Chondrocyte (in vitro differentiated cells): ENCODE results near the gene PIN4. TPM values are rescaled to one million over a fixed set of nuclear protein-coding genes. Genes with fewer than 3 reads are reported as not detected.

Experiments
- DNase-seq: peaks from one replicate; pipeline ENCODE4 v3.0.0; 2021; ENCODE audit warnings: mixed read lengths, low spot score
- H3K27ac Mint-ChIP-seq: one replicate; pipeline ENCODE4 v1.8.0; 2021; ENCODE audit warnings: mild to moderate bottlenecking, moderate library complexity, mixed read lengths; ENCODE audit not compliant: unreplicated experiment
- H3K27me3 Mint-ChIP-seq: 2 replicates; pipeline ENCODE4 v1.8.0; 2021; ENCODE audit warnings: low read depth, mixed read lengths
- H3K36me3 Mint-ChIP-seq: 2 replicates; pipeline ENCODE4 v1.8.0; 2021; ENCODE audit warnings: low read depth, mixed read lengths
- H3K4me1 Mint-ChIP-seq: 2 replicates; pipeline ENCODE4 v1.8.0; 2021; ENCODE audit warnings: low read depth, mild to moderate bottlenecking, mixed read lengths
- H3K4me3 Mint-ChIP-seq: one replicate; pipeline ENCODE4 v1.8.0; 2021; ENCODE audit warnings: mild to moderate bottlenecking, moderate library complexity, mixed read lengths; ENCODE audit not compliant: unreplicated experiment
- H3K9me3 Mint-ChIP-seq: 2 replicates; pipeline ENCODE4 v1.8.0; 2021; ENCODE audit warnings: low read depth, mixed read lengths
- total RNA-seq: library from RNA; stranded (reverse); gene quantifications from 3 replicates; pipeline ENCODE4 v1.2.1, GENCODE V29; 2021
- TF ChIP-seq, protein P1 (sequence below): fragments of 200-600 bp; sonication (generic); IDR thresholded peaks from 2 replicates; pipeline ENCODE4 v1.5.0; 2021; ENCODE audit warnings: antibody characterized with exemption, mild to moderate bottlenecking, moderate library complexity

PIN4 gene
- total RNA-seq, 1 donor from 2014 or later: 8.7 TPM

DNA sequence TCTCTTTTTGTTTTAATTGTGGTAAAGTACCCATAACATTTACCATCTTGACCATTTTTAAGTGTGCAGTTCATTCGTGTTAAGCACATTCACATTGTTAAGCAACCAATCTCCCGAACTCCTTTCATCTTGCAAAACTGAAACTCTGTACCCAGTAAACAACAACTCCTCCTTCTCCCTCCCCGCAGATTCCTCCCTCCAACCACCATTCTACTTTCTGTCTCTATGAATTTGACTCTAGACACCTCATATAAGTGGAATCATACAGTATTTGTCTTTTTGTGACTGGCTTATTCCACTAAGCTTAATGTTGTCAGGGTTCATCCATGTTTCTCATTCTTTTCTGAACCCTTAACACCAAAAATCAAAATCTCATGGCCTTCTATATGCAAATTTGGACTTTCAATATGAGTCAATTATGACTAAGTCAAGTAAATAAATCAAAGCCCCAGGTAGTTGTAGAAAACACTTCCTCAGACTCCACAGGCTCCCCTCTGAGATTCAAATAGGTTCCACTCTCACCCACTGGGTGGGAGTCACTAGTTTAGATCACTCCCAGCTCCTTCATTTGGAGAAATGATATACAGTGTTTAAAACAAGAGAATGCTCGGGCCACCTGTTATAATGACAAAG is 40.1 kb upstream of the PIN4 start:
- Mint-ChIP-seq H3K4me1 (no peaks in the 10 kb centered on the region), H3K27me3 (no peaks in the 10 kb centered on the region), H3K9me3 (no peaks in the 10 kb centered on the region), H3K27ac (no peak overlapping the region), H3K36me3 (peaks cover 2% of the 10 kb centered on the region), H3K4me3 (no peak overlapping the region)
- no peak for DNase-seq
- TF ChIP-seq, protein P1, sequence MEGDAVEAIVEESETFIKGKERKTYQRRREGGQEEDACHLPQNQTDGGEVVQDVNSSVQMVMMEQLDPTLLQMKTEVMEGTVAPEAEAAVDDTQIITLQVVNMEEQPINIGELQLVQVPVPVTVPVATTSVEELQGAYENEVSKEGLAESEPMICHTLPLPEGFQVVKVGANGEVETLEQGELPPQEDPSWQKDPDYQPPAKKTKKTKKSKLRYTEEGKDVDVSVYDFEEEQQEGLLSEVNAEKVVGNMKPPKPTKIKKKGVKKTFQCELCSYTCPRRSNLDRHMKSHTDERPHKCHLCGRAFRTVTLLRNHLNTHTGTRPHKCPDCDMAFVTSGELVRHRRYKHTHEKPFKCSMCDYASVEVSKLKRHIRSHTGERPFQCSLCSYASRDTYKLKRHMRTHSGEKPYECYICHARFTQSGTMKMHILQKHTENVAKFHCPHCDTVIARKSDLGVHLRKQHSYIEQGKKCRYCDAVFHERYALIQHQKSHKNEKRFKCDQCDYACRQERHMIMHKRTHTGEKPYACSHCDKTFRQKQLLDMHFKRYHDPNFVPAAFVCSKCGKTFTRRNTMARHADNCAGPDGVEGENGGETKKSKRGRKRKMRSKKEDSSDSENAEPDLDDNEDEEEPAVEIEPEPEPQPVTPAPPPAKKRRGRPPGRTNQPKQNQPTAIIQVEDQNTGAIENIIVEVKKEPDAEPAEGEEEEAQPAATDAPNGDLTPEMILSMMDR: no peak

DNA sequence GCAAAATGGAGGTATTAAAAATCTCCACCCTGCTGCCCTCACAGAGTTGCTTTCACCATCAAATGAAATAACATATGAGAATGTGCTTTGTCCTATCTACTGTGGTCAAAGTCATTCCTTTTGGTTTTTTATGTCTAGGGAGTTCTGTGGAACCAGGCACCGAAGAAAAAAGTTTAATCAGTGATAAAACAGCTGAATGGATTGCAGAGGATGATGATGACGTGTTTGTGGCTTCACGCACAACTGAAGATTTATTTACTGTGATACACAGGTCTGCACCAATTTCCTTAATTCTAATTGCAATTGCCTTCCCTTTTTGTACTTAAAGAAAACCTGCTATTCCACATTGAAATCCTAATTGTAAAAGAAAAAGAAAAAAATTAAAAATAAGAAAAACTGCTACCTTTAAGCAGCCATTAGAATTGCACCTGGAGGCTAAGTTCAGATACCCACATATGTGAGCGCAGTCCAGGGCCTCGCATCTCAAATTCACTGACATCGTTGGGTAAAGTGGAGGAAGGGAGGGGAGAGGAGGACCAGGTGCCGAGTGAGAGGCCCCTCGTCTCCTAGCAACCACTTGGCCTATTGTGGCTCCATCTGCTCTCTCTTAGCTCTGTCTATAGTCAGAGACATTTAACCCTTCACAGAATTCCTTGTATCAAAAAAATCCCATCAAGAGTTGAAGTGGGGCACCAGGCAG is 39.3 kb upstream of the PIN4 start:
- peaks cover 2% of the 10 kb centered on the region for H3K36me3 Mint-ChIP-seq
- no peaks in the 10 kb centered on the region for H3K4me1 Mint-ChIP-seq
- TF ChIP-seq, protein P1: no peak
- H3K4me3 Mint-ChIP-seq: no peak overlapping the region
- no peaks in the 10 kb centered on the region for H3K9me3 Mint-ChIP-seq
- no peak for DNase-seq
- H3K27me3 Mint-ChIP-seq: no peaks in the 10 kb centered on the region
- no peak overlapping the region for H3K27ac Mint-ChIP-seq

DNA sequence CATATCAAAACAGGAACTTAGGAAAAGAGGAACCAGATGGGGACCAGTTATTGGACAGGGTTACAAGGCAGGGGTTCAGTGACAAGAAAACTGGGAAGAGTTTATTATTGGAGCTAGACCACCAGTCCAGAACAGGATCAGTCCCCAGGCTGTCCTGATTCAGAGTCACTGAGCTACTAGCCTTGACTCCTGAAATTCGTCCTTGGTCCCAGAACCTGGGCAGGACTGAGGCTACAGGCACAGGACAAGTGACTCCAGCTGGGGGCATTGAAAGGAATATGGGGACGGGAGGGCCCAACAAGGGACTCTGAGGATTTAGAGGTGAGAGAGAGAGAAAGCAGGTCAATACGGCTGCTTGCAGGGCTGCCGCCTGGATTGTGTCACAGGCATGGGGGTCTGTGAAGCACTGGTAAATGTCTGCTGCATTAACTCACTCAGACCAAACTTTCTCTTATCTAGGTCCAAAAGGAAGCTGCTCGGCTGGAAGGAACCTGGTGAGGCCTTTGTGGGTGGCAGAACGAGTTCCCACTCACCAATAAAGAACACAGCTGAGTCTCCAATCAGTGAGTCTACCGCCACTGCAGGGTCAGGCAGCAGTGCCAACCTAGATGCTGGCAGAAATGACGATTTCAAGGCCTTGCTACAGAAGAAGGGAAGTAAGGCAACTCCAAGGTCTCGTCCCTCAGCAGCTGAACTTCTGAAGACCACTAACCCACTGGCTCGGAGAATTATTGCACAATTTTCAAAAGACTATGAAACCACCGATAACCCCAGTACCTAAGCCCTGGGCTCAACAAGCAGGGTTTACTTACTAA is 38.6 kb upstream of the PIN4 start:
- TF ChIP-seq, protein P1: no peak
- no peaks in the 10 kb centered on the region for H3K4me1 Mint-ChIP-seq
- H3K4me3 Mint-ChIP-seq: no peak overlapping the region
- peaks cover 2% of the 10 kb centered on the region for H3K36me3 Mint-ChIP-seq
- H3K27me3 Mint-ChIP-seq: no peaks in the 10 kb centered on the region
- H3K9me3 Mint-ChIP-seq: no peaks in the 10 kb centered on the region
- DNase-seq: no peak
- H3K27ac Mint-ChIP-seq: no peak overlapping the region

DNA sequence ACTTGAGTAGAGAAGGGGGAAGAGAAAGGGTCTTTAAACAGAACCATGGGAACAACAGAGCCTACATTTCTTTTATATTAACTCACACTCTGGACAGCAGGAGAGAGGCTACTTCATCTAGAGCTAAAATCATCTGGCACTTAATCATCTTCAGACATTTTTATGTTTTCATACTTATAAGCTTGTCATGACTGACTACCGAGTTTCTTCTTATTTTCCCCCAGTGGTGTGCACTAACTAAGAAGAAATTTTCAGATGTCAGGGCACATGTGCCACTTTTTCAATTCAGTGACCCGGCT is 38.0 kb upstream of the PIN4 start:
- TF ChIP-seq, protein P1: no peak
- H3K27ac Mint-ChIP-seq: no peak overlapping the region
- no peak overlapping the region for H3K4me3 Mint-ChIP-seq
- no peaks in the 10 kb centered on the region for H3K4me1 Mint-ChIP-seq
- no peaks in the 10 kb centered on the region for H3K27me3 Mint-ChIP-seq
- DNase-seq: no peak
- peaks cover 2% of the 10 kb centered on the region for H3K36me3 Mint-ChIP-seq
- H3K9me3 Mint-ChIP-seq: no peaks in the 10 kb centered on the region

DNA sequence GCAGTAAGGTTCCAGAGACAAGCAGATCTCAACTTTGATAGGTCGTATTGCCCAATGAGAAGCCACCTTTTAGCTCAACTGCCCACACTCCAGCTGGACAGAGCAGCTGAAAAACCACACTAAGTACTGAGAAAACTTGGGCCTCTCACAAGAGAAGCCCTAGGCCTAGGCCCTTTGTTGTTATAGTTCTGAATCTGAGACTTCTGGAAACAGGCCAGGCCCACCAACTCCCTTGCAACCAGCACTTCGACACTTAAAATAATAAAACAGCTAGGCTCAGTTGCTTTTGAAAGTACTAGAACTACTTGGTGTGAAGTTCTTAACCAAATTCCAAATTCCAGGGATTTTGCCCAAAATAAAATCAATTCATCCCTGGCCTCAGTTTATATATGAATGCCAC is 36.4 kb upstream of the PIN4 start:
- no peak for DNase-seq
- H3K9me3 Mint-ChIP-seq: no peaks in the 10 kb centered on the region
- TF ChIP-seq, protein P1: no peak
- H3K4me3 Mint-ChIP-seq: no peak overlapping the region
- no peak overlapping the region for H3K27ac Mint-ChIP-seq
- peaks cover 10% of the 10 kb centered on the region for H3K4me1 Mint-ChIP-seq
- H3K36me3 Mint-ChIP-seq: peaks cover 2% of the 10 kb centered on the region
- no peaks in the 10 kb centered on the region for H3K27me3 Mint-ChIP-seq
